Measurements from ENCODE around the gene HPSE2. TPM values are rescaled to one million over a fixed set of nuclear protein-coding genes. Genes with fewer than 3 reads are reported as not detected.

HPSE2 gene
- polyA plus RNA-seq, 1 of the 3 experiments (the other 2 are of a cell fraction): not detected

DNA sequence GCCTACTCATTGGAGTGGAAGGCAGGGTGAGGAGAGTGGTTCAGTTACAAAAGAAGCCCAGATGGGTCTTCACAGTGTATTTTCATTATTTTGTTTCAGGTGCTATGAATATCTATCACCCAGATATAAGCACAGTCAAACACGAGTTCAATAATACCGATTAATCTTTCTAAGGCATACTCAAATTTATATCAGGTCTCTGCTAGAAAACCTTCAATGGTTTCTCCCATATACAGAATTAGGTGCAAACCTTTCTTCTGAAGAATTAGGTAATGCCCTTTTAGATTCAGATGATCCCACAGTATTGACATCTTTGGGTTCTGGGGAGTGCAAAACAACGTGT is 774.2 kb downstream of the HPSE2 start:
- H4K20me1 ChIP-seq (ENCODE audit: insufficient read depth): no peaks in the 10 kb centered on the region
- peaks cover 0 to 17% of the 10 kb centered on the region in 2 experiments; a peak in 2 of 4 replicates for H3K4me1 ChIP-seq (ENCODE audit: control insufficient read depth in 1 of 2, insufficient read depth in 2 of 2, low read depth in 1 of 2, low read length in 1 of 2)
- H3K9me3 ChIP-seq: no peaks in the 10 kb centered on the region
- TF ChIP-seq, protein P1, sequence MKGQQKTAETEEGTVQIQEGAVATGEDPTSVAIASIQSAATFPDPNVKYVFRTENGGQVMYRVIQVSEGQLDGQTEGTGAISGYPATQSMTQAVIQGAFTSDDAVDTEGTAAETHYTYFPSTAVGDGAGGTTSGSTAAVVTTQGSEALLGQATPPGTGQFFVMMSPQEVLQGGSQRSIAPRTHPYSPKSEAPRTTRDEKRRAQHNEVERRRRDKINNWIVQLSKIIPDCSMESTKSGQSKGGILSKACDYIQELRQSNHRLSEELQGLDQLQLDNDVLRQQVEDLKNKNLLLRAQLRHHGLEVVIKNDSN (IDR thresholded peaks at IDR 0.05; ENCODE audit: borderline replicate concordance, low read depth): no peak
- TF ChIP-seq TCF12 (IDR thresholded peaks at IDR 0.05): no peak
- TF ChIP-seq, protein P2, sequence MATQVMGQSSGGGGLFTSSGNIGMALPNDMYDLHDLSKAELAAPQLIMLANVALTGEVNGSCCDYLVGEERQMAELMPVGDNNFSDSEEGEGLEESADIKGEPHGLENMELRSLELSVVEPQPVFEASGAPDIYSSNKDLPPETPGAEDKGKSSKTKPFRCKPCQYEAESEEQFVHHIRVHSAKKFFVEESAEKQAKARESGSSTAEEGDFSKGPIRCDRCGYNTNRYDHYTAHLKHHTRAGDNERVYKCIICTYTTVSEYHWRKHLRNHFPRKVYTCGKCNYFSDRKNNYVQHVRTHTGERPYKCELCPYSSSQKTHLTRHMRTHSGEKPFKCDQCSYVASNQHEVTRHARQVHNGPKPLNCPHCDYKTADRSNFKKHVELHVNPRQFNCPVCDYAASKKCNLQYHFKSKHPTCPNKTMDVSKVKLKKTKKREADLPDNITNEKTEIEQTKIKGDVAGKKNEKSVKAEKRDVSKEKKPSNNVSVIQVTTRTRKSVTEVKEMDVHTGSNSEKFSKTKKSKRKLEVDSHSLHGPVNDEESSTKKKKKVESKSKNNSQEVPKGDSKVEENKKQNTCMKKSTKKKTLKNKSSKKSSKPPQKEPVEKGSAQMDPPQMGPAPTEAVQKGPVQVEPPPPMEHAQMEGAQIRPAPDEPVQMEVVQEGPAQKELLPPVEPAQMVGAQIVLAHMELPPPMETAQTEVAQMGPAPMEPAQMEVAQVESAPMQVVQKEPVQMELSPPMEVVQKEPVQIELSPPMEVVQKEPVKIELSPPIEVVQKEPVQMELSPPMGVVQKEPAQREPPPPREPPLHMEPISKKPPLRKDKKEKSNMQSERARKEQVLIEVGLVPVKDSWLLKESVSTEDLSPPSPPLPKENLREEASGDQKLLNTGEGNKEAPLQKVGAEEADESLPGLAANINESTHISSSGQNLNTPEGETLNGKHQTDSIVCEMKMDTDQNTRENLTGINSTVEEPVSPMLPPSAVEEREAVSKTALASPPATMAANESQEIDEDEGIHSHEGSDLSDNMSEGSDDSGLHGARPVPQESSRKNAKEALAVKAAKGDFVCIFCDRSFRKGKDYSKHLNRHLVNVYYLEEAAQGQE (IDR thresholded peaks at IDR 0.05; ENCODE audit: low read depth, low read length): no peak
- no peak for TF ChIP-seq JUND (IDR thresholded peaks at IDR 0.05)
- TF ChIP-seq, protein P3, sequence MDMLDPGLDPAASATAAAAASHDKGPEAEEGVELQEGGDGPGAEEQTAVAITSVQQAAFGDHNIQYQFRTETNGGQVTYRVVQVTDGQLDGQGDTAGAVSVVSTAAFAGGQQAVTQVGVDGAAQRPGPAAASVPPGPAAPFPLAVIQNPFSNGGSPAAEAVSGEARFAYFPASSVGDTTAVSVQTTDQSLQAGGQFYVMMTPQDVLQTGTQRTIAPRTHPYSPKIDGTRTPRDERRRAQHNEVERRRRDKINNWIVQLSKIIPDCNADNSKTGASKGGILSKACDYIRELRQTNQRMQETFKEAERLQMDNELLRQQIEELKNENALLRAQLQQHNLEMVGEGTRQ (IDR thresholded peaks at IDR 0.05; ENCODE audit: borderline replicate concordance, low read depth, low read length): no peak
- no peak for TF ChIP-seq RAD21 (IDR thresholded peaks at IDR 0.05; ENCODE audit: low read length)
- TF ChIP-seq NRF1 (IDR thresholded peaks at IDR 0.05; ENCODE audit: low read depth, low read length): no peak
- TF ChIP-seq FOXJ3 (CRISPR knock-in tag; IDR thresholded peaks at IDR 0.05): no peak
- TF ChIP-seq EP300 (IDR thresholded peaks at IDR 0.05; ENCODE audit: borderline replicate concordance in 1 of 2, low read depth in 1 of 2, low read length in 1 of 2): no peak
- no peak for TF ChIP-seq GATA2 (CRISPR knock-in tag; IDR thresholded peaks at IDR 0.05)
- TF ChIP-seq EZH2phosphoT487 (IDR thresholded peaks at IDR 0.05; ENCODE audit: borderline replicate concordance, low read depth): no peak
- ChIA-PET CTCF (interaction anchor here (1.1 to 1.4 kb wide), 2 partner anchors 711 to 785 kb away, joined by 4 read pairs; no protein-coding TSS in a partner anchor), POLR2A (interaction anchor here (1.2 kb wide), 1 partner anchor 868 kb away, joined by 3 read pairs; no protein-coding TSS in a partner anchor)
- no peaks in the 10 kb centered on the region for H3K27me3 ChIP-seq (ENCODE audit: insufficient read depth)
- H3K9ac ChIP-seq: peak overlapping the region; percentile 12; the same call in 1 of the 2 replicates
- no peak overlapping the region for H3K4me3 ChIP-seq (ENCODE audit: low read depth in 2 of 2, low read length in 1 of 2)
- peaks cover 4% of the 10 kb centered on the region for H3F3A ChIP-seq (replicated peaks; ENCODE audit: insufficient read depth)
- H3K36me3 ChIP-seq (replicated peaks in 1 of 2; ENCODE audit: control insufficient read depth in 1 of 2, insufficient read depth in 2 of 2, low read length in 1 of 2): no peaks in the 10 kb centered on the region
- peak overlapping the region; percentile 43 to 78; a peak in 3 of 4 replicates for H3K27ac ChIP-seq (ENCODE audit: low read depth in 2 of 2, low read length in 1 of 2)
- WGBS (ENCODE audit: low lambda C conversion rate): 93% methylated on average over 3 of the region's 3 CpGs
- H3K9me2 ChIP-seq: no peaks in the 10 kb centered on the region
- no peak overlapping the region; the same call in 1 of the 2 replicates for H2AFZ ChIP-seq (ENCODE audit: low read depth)
- peak overlapping the region; percentile 46 for H3K4me2 ChIP-seq
- no peaks in the 10 kb centered on the region for H3K79me2 ChIP-seq (ENCODE audit: insufficient read depth)
- DNase-seq: no peak

All from SK-N-SH (cell line).